Stimulated activated CD8-positive, alpha-beta memory T cell treated with anti-CD3 and anti-CD28 coated beads, Interleukin-15, amount 100 ng/mL, for 48 hours (primary cell): ENCODE results near the gene VDR.

ENCODE experiments used
- DNase-seq, 2 donors: peaks; one replicate each; pipeline ENCODE4 v3.0.0-alpha.2; 2020; ENCODE audit warnings: low read depth in 2 of 2

The VDR gene

DNA sequence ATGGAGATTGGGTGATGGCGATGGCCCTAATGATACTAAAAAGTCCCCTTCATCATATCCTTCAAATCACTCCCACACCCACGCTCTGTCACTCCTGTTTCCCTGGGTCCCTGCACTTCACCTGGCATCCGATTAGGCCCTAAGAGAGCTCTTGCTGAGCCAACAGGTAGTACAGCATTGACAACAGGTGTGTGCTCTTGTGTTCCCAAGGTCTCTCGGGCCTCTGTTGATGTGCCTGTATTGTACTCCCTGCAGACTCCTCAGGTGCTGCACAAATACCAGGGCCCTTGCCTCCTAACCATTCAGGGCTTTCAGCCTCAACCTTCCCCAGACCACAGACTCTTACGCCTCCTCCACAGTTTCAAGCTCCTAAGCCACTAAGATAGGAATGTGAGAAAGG, 25.8 kb upstream of the VDR start:
- DNase-seq, result no peak

DNA sequence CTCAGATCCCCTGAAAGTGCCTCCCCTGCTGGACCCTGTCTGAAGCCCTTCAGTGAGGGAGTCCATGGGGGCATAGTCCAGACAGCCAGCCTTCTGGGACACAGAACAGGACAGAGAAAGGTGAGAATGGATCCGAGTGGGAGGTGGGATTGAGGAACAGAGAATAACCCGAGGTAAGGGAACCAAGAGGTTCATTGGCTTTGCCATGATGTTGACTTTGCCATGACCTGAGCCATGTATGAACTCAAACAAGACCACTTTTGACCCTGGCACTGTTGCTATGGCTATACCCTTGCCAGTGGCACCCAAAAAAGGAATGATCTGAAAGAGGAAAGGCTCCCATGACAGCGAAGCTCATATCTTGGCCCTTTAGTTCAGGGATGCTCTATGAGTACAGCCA, 22.6 kb upstream of the VDR start:
- DNase-seq, result no peak

DNA sequence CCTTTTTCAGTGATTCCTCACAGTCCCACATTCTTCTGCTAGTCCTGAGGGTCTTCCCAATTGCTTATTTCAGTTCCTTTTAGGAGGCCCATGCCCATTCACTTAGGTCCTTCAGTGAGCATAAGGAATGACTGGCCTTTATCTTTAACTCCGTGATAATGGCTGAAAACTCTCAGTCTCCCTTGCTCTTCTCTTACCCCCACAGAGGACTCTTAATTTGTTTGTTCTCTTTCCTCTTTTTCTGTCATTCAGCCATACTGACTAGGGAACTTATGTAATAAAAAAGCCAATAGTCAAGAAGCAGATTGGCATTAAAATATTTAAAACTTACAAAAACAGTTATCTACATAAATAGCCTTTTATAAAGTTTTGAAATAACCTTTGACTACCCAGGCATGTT, 17.1 kb upstream of the VDR start:
- no peak for DNase-seq

DNA sequence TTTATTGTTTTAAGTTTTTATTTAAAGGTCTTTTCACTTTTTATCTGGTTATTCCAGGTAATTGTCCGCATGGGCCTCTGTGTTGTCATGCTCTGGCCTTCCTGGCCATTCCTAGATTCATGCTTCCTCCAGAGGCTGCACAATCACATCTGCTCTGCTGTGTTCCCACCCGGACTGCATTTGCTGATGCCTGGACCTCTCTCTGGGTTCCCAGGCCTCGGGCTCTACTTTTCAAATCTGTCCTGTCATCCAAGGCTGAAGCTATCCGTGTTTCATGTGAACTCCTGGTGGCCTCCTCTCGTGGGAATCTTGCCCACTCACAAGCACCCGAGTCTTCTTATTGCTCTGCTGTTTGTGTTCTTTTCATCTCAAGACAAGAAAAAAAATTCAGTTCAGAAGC, 16.1 kb upstream of the VDR start:
- DNase-seq, result no peak

DNA sequence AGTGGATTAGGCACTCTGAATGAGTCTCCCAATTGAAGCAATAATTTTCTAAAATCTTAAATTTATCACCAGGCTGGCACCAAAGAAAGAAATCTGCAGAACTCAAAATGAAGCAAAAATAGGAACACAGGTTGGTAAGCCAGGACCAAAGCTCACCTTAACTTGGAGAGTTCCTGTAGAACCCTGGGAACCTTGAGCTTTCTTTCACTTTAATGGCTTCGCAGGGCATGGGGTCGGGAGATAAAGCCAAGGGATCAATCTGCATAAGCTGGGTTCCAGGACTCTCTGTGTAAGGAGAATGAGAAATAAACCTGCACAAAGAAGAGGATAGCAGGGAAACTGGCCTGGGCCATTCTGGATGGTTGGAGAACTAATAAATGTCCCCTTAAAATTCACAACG, 8.3 kb upstream of the VDR start:
- no peak for DNase-seq

DNA sequence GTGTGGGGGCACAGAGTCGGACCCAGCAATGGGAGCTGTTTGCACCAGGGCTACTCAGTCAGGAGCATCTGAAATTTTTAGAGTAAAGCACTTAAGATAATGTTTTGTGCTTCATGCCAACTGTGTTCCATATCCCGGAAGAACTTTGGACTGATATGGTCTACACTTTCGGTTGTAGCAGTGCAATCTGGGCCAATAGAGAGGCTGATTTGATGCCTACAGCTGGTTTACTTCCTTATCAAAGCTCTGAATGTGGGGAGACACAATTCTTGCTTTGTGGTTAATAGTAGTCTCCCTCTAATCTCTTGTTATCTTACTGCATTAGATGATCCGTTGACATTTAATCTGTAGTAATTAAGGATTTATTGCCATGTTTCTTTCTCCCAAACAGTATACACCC, 7.8 kb upstream of the VDR start:
- DNase-seq, result no peak

DNA sequence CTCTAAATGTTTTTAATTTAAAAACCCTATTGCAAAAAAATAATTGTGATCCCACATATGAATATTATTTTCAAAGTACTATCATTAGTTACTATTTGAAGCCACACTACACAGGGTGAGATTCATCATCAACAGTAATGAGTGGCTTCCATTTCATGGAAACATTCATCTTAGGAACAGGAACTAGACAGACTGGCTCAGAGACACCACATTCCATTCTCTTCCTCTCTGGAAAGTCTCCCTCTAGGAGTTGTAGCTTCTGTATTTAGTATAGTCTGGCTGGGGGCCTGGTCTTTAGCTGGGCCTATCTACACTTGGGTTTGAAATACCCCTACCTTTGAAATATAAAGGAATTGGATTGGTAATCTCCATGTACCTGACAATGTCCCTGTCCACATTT, 6.2 kb upstream of the VDR start:
- DNase-seq, result no peak

DNA sequence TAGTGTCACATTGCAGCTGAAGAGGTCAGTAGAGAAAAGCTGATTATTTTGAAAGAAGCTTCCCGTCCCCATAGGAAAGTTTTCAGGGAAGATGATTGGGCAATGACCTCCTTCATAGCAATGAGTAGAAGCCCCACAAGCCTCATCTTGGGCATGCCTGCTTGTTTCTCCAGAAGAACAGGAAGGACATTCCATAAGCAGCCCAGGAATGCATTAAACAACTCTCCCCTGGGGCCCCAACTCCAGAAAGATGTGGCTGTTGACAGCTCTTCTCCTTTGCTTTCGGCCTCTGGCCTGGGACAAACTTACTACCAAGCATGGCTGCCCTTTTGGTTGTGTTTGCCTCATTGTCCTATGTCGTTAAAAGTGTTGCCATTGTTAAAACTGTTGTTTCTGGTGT, 5.7 kb upstream of the VDR start:
- DNase-seq, result no peak

DNA sequence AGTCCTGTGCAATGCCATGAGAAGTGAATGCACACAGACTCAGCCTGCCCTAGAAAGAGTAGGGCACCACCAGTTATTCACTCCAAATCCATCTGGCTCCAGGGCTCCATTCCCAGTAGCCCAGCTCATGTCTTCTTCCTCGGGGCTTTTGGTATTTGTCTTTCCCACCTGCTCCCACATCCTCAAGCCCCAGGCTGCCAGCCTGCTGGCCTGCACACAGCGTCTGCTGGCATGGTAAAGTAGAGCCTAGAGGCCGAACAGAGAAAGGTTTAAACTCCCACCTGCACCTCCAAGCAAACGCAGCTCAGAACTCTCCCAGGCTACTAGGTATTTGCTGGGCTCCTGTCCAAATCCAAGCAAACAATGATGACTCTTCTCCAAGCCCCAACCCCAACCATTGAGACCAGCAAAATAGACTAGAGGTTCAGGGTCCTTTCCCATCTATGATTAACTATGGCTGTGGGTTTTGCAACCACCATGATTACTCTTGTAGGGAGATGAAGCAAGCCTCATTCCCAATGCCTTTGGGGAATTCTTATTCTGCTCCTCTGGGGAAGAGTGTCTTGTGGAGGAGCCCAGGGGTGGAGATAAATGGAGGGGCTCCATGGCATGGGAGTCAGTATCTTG, 5.2 kb upstream of the VDR start:
- no peak for DNase-seq

DNA sequence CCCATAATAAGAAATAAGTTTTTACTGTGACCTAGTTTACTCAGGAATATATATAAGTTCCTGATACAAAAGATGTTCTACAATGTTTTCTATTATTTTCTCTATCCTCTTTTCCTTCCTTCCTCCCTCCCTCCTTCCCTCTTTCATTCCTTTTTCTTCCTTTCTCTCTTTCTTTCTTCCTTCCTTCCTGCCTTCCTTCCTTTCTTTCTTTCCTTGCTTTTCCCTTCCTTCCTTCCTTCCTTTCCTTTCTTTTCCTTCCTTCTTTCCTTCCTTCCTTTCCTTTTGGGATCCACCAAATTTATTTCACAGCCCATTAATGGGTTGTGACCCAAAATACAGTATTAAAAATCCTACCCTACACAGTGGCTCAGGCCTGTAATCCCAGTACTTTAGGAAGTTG, 3.9 kb upstream of the VDR start:
- DNase-seq, result no peak

DNA sequence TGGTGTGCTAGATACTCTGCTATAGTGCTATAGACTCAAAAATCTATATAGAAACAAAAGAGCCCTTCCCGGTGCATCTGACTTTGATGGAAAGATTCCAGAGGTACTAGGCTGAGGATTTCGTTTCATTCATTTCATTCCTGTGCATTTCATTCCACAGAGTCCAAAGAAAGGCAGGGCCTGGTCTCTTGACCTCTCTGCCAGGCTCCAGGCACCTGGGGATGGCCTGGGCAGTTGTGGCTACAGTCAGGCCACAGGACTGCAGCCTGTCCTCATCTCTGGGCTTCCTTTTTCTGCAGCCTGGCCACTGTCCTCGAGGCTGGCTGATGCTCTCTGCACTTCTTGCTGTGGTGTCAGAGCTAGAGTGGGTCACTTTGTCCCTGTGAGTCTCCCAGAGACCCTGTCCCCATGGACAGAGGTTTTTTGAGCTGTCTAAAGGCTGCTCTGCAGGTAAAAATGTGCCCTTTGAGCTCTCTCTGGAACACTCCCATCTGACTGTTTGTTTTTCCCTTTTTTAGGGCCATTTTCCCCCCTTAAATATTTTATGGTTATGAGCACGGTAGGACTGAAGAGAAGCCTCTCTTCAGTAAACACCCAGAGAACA, 3.2 kb upstream of the VDR start:
- no peak for DNase-seq

DNA sequence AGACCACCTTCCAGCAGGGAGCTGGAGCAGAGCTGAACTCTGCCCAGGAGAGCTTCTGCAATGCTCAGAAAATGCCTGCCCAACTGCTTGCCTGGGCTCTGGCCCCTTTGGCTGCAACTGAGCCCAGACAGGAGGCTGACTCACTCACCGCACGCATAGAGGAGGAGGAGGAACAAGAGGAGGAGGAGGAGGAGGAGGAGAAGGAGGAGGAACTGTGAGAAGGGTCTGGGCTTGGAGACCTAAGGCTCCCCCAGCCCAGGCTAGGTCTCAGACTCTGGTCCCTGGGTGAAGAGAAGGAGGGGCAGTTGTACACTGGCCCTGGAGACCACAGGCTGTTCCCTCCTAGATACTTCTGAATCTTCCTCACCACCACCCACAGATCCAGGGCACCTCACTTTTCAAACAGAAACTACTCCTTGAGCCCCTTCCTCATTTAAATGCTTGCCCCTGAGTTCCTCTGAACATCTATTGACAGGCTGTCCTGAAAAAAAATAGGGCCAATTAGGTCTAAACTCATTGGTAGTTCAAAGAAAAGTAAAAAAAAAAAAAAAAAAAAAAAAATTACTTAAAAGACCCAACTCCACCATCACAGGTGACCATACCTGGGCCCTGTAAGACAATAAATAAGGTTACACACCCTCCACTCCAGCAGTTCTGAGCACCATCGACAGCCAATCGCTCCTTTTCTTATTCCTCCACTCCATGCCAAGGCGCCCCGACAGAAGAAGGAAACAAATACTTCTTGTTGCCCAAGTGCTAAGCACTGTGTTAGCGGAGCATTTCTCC, 674 bp downstream of the VDR start:
- DNase-seq, result peak in 1 of 2 donors; percentile 61

DNA sequence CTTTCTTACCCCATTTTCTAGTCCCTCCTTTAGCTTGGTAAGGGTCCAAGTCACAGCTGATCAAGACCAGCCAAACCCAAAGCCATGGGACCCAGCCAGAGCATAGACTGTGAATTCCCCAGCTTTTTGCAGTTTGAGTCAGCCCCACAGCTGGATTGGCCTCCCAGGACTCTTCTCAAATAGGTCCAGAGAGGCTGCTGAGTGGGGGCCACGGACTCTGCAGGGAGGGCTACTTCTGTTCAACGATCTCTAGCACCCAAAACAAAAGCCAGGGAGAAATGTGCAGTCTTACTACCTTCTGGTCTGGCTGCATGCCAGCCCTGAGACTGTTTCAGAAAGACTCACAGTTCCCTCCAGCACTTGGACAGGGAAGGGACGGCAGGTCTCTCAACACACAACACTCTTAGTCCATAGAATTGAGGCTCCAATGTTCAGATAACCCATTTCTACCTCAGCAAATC, 1.6 kb downstream of the VDR start:
- DNase-seq, result no peak

DNA sequence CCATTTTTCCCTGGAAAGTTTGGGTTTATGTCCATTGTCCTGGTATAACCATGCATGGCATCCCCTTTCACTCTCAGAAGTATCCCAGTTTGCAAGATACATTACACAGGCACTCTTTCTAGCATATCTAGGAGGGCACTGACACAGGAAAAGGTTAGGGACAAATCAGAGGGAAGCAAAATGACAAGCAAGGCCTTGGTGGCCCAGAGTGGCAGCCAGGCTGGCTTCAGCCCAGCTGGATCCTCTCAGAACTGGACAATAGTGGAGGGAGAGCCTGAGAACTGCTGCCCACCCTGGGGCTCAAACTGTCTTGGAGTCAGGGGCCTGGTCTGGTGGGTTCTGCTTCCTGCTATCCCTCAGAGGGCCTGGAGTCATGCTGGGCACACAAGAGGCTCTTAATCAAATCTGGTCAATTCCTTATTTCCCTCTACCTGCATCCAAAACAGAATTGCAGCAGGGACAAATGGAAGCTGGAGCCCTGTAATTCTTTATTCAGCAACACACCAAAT, 2.6 kb downstream of the VDR start:
- DNase-seq, result no peak

DNA sequence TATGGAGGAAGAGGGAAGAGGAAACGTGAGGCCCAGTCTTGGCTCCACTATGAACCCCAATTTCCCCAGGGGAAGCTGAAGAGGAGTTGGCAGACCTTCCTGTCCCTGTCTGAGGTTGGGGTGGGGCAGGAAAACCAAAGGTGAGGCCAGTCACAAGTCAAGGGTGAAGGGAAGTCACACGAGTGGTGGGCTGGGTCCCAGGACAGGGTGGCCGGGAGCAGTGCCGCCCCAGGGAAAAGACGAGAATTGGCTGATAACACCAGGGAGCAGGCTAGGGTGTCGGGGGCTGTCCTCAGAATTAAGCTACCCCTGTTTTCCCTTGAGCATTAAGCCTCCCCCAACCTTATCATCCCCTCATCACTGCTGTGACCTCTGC, 3.1 kb downstream of the VDR start:
- no peak for DNase-seq

DNA sequence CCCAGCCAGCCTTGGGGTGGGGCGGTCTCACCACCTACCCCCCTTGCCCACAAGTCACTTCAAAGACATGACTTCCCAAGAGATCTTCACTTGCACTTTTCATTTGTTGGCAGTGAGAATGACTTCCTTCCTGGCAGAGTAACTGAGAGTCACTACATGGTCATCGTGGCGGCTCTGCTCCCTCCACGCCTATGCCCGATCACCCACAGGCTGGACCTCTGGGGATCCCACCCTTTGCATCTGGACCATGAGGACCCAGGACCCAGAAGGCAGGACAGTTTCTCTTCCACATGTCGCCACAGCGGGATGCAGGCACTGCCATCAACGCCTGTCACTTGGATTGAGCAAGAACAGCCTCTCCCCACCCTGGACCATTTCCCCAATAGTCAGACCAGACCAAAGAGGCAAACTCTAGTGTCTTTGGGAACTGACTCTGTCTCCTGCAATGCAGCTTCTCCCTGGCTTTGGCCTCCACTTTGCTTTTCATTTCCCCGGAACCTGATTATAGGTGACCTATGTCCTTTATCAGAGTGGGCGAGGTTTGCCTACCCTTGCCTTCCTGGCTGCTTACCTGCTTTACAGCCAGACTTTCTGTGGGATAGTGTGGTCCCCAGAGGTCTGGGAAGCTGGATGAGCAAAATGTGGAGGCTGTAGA, 3.6 kb downstream of the VDR start:
- DNase-seq, result no peak

DNA sequence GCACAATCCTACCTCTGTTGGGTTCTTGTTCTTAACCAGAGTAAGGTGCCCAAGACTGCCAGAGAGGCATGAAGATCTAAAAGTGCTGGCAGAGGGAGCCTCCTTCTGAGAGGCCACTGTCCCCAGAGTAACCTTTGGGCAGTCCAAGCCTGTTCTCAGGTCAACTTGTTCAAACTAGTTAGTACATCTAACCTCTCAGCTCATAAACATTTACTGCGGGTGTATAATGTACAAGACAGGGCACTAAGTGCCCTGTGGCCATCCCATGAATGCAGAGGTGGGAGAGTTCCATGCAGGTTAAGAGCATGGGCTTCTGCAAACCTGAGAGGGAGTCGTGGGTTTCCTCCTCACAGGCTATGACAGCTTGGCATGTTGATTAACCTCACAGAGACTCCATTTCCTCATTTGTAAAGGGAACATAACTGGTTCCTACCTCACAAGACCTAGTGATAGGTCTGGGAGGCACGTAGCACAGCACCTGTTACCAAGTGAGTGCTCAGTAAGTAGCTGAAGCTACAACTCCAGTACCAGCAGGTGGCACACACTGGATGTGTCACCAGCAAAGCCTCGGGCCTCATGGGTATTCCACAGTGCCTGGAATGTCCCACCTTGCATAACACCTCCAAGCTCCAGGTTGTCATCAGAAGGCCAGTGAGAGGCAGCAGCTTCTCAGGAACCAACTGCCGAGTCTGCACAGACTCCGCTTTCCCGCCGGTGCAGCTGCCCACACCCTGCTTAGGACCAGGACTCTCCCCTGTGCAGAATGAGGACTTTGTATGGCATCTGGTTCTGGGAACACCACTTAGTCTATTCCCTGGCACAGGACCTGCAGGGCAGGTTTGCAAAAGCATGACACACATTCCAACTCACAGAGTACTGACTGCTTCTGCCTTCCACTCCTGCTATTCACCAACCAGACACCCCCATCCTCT, 4.4 kb downstream of the VDR start:
- DNase-seq, result no peak

DNA sequence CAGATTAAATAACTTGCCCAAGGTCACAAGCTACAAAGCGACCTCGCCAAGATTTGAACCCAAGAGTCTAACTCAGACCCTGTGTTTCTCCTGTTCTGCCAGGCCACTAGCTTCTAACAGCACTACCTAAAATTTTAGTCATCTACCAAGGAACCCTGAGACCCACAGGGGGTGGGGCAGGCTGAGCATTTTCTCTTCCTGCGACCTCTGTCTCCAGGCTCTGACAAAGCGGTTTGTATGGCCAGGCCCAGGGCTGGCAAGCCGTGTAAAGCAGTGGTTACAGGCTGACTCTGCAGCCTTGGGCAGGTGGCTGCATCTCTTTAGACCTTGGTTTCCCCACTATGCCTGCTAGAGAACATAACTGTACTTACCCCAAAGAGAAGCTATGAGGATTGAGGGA, 5.3 kb downstream of the VDR start:
- DNase-seq, result no peak

DNA sequence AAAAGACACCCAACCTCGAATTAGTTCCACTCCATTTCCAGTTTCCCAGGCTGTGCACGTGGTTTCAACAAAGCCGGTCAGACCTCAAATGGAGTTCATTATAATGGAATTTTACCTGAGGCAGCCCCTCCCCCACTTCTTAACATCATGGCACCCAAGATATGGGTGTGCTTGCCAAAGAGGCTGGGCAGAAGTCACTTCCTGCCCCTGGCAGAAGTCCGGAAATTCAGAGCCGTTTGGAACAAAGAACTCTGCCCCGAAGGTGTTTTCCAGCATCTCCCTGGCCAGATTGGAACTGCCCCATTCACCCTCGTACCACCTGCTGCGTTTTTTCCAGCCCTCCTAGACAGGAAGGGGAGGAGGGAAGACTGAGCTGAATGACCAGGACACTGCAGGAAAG, 8.2 kb downstream of the VDR start:
- DNase-seq, result no peak

DNA sequence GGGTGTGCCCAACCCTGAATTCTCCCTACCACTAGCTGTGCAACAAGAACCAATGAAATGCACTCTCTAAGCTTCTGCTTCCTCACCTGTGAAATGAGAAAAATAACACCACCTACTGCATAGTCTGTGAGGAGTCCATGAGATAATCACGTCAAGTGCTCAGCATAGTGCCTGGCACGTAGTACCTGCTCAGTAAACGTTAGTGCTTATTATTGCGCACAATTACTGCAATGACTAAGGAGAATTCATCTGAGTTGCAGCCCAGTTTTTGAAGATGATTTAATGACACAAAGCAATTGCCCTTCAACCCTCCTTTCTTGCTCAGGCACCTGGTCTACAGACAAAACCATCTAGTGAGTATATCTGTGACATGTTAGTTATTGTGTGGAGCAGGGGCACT, 8.8 kb downstream of the VDR start:
- DNase-seq, result no peak

DNA sequence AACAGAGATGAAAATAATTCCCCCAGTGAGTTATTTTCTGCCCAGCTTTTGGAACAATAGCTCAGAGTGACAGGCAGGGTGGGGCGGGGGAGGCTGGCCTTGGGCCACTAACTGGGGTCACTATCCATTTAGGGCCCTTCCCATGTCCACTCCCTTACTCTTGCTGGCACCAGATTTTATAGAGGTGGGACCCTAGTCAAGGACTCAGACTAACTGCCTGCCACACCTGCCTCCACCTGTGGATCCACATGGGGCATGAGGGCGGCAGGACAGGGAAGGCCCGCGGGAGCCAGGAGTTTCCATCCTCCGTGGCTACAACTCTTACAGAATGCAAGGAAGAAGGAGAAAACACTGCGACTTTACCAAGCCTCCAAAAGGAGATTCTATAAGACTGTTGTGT, 10.1 kb downstream of the VDR start:
- no peak for DNase-seq

DNA sequence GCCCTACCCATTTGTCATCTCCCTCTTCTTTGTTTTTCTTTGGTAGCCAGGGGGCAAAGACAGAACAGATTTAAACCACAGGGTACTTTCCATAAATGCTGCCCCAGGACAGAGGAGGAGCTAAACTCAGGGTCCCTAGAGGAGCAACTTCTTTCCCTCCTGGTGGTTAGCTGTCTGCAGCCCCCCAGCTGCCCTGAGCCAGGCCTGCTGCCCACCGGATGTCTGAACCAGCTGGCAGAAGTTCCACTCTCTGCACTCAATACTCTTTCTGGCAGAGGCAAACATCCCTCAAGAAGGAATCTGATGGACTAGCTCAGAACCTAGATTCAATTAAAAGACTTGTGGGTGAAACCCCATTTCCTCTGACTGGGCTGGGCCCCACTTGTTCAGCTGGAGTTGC, 10.7 kb downstream of the VDR start:
- DNase-seq, result no peak
